ENCODE measurements around the gene RNF13. TPM values are rescaled to one million over a fixed set of nuclear protein-coding genes. Genes with fewer than 3 reads are reported as not detected.

Gene RNF13
- total and polyA plus RNA-seq, 9 donors: 29.3 to 43.7 (median 33.5) TPM

GRCh38 chr3:149796026-149796425 is 17.0 kb upstream of the RNF13 start:
- H3K27ac ChIP-seq (ENCODE audit: low read length): no peak overlapping the region
- no peaks in the 10 kb centered on the region for H3K4me1 ChIP-seq (ENCODE audit: control insufficient read depth, insufficient read depth, low read length)
- DNase-seq: no peak
- no peaks in the 10 kb centered on the region for H3K9me3 ChIP-seq (replicated peaks; ENCODE audit: control insufficient read depth, low read depth, low read length)
- no peaks in the 10 kb centered on the region for H3K27me3 ChIP-seq (ENCODE audit: control insufficient read depth, insufficient read depth, low read length)
- no peaks in the 10 kb centered on the region for H3K36me3 ChIP-seq (ENCODE audit: control insufficient read depth, insufficient read depth, low read length)
- WGBS (ENCODE audit: insufficient coverage): no CpG with 5 or more reads among the region's 1 CpG
- H3K4me3 ChIP-seq (ENCODE audit: low read length): no peak overlapping the region

- H3K27ac ChIP-seq (ENCODE audit: low read length): no peak overlapping the region
- no peak overlapping the region for H3K4me3 ChIP-seq (ENCODE audit: low read length)
- DNase-seq: no peak
- no peaks in the 10 kb centered on the region for H3K9me3 ChIP-seq (replicated peaks; ENCODE audit: control insufficient read depth, low read depth, low read length)
- no peaks in the 10 kb centered on the region for H3K36me3 ChIP-seq (ENCODE audit: control insufficient read depth, insufficient read depth, low read length)
- WGBS (ENCODE audit: insufficient coverage): 90% methylated on average over 5 of the region's 8 CpGs
- no peaks in the 10 kb centered on the region for H3K27me3 ChIP-seq (ENCODE audit: control insufficient read depth, insufficient read depth, low read length)
- H3K4me1 ChIP-seq (ENCODE audit: control insufficient read depth, insufficient read depth, low read length): no peaks in the 10 kb centered on the region
Measured at GRCh38 chr3:149800693-149801092, 12.3 kb upstream of the RNF13 start.

GRCh38 chr3:149801195-149801594 is 11.8 kb upstream of the RNF13 start:
- Histone ChIP-seq H3K4me1 (ENCODE audit: control insufficient read depth, insufficient read depth, low read length) (no peaks in the 10 kb centered on the region), H3K27ac (ENCODE audit: low read length) (no peak overlapping the region), H3K36me3 (ENCODE audit: control insufficient read depth, insufficient read depth, low read length) (no peaks in the 10 kb centered on the region), H3K4me3 (ENCODE audit: low read length) (no peak overlapping the region), H3K9me3 (replicated peaks; ENCODE audit: control insufficient read depth, low read depth, low read length) (no peaks in the 10 kb centered on the region), H3K27me3 (ENCODE audit: control insufficient read depth, insufficient read depth, low read length) (no peaks in the 10 kb centered on the region)
- no CpG with 5 or more reads among the region's 1 CpG for WGBS (ENCODE audit: insufficient coverage)
- DNase-seq: no peak

- no peak for DNase-seq
- no peak overlapping the region for H3K27ac ChIP-seq (ENCODE audit: low read length)
- H3K9me3 ChIP-seq (replicated peaks; ENCODE audit: control insufficient read depth, low read depth, low read length): no peaks in the 10 kb centered on the region
- H3K36me3 ChIP-seq (ENCODE audit: control insufficient read depth, insufficient read depth, low read length): no peaks in the 10 kb centered on the region
- WGBS (ENCODE audit: insufficient coverage): no CpG with 5 or more reads among the region's 5 CpGs
- H3K27me3 ChIP-seq (ENCODE audit: control insufficient read depth, insufficient read depth, low read length): no peaks in the 10 kb centered on the region
- H3K4me3 ChIP-seq (ENCODE audit: low read length): no peak overlapping the region
- no peaks in the 10 kb centered on the region for H3K4me1 ChIP-seq (ENCODE audit: control insufficient read depth, insufficient read depth, low read length)
Measured at GRCh38 chr3:149801639-149802038, 11.4 kb upstream of the RNF13 start.

- Histone ChIP-seq H3K27ac (ENCODE audit: low read length) (no peak overlapping the region), H3K27me3 (ENCODE audit: control insufficient read depth, insufficient read depth, low read length) (no peaks in the 10 kb centered on the region), H3K4me3 (ENCODE audit: low read length) (no peak overlapping the region), H3K4me1 (ENCODE audit: control insufficient read depth, insufficient read depth, low read length) (no peaks in the 10 kb centered on the region), H3K9me3 (replicated peaks; ENCODE audit: control insufficient read depth, low read depth, low read length) (no peaks in the 10 kb centered on the region), H3K36me3 (ENCODE audit: control insufficient read depth, insufficient read depth, low read length) (no peaks in the 10 kb centered on the region)
- no peak for DNase-seq
- no CpG with 5 or more reads among the region's 2 CpGs for WGBS (ENCODE audit: insufficient coverage)
Measured at GRCh38 chr3:149806171-149806778, 6.7 kb upstream of the RNF13 start.

- WGBS (ENCODE audit: insufficient coverage): 13% methylated on average over 1 of the region's 4 CpGs
- Histone ChIP-seq H3K36me3 (ENCODE audit: control insufficient read depth, insufficient read depth, low read length) (no peaks in the 10 kb centered on the region), H3K9me3 (replicated peaks; ENCODE audit: control insufficient read depth, low read depth, low read length) (no peaks in the 10 kb centered on the region), H3K4me3 (ENCODE audit: low read length) (no peak overlapping the region), H3K27ac (ENCODE audit: low read length) (no peak overlapping the region), H3K27me3 (ENCODE audit: control insufficient read depth, insufficient read depth, low read length) (no peaks in the 10 kb centered on the region), H3K4me1 (ENCODE audit: control insufficient read depth, insufficient read depth, low read length) (peaks cover 6% of the 10 kb centered on the region)
- peak; percentile 78 for DNase-seq
Measured at GRCh38 chr3:149808209-149808829, 4.7 kb upstream of the RNF13 start.

GRCh38 chr3:149809699-149810098 is 3.3 kb upstream of the RNF13 start:
- H3K4me3 ChIP-seq (ENCODE audit: low read length): no peak overlapping the region
- H3K9me3 ChIP-seq (replicated peaks; ENCODE audit: control insufficient read depth, low read depth, low read length): no peaks in the 10 kb centered on the region
- no peak overlapping the region for H3K27ac ChIP-seq (ENCODE audit: low read length)
- H3K4me1 ChIP-seq (ENCODE audit: control insufficient read depth, insufficient read depth, low read length): peaks cover 11% of the 10 kb centered on the region
- no peaks in the 10 kb centered on the region for H3K36me3 ChIP-seq (ENCODE audit: control insufficient read depth, insufficient read depth, low read length)
- H3K27me3 ChIP-seq (ENCODE audit: control insufficient read depth, insufficient read depth, low read length): no peaks in the 10 kb centered on the region
- DNase-seq: no peak

- no peaks in the 10 kb centered on the region for H3K9me3 ChIP-seq (replicated peaks; ENCODE audit: control insufficient read depth, low read depth, low read length)
- H3K36me3 ChIP-seq (ENCODE audit: control insufficient read depth, insufficient read depth, low read length): no peaks in the 10 kb centered on the region
- no peak overlapping the region for H3K27ac ChIP-seq (ENCODE audit: low read length)
- no peak overlapping the region for H3K4me3 ChIP-seq (ENCODE audit: low read length)
- no peaks in the 10 kb centered on the region for H3K27me3 ChIP-seq (ENCODE audit: control insufficient read depth, insufficient read depth, low read length)
- H3K4me1 ChIP-seq (ENCODE audit: control insufficient read depth, insufficient read depth, low read length): peaks cover 11% of the 10 kb centered on the region
- WGBS (ENCODE audit: insufficient coverage): 95% methylated on average over 2 of the region's 2 CpGs
- DNase-seq: no peak
Measured at GRCh38 chr3:149810846-149811245, 2.2 kb upstream of the RNF13 start.

- DNase-seq: no peak
- H3K27me3 ChIP-seq (ENCODE audit: control insufficient read depth, insufficient read depth, low read length): no peaks in the 10 kb centered on the region
- no peaks in the 10 kb centered on the region for H3K9me3 ChIP-seq (replicated peaks; ENCODE audit: control insufficient read depth, low read depth, low read length)
- peaks cover 11% of the 10 kb centered on the region for H3K4me1 ChIP-seq (ENCODE audit: control insufficient read depth, insufficient read depth, low read length)
- WGBS (ENCODE audit: insufficient coverage): 31% methylated on average over 13 of the region's 13 CpGs
- H3K27ac ChIP-seq (ENCODE audit: low read length): peak overlapping the region; percentile 98
- peak overlapping the region; percentile 53 for H3K4me3 ChIP-seq (ENCODE audit: low read length)
- H3K36me3 ChIP-seq (ENCODE audit: control insufficient read depth, insufficient read depth, low read length): no peaks in the 10 kb centered on the region
Measured at GRCh38 chr3:149812165-149812605, 830 bp upstream of the RNF13 start.

GRCh38 chr3:149813367-149814281 is 609 bp downstream of the RNF13 start:
- peak overlapping the region; percentile 98 for H3K27ac ChIP-seq (ENCODE audit: low read length)
- DNase-seq: peak; percentile 60
- WGBS (ENCODE audit: insufficient coverage): 0% methylated on average over 15 of the region's 29 CpGs
- no peaks in the 10 kb centered on the region for H3K9me3 ChIP-seq (replicated peaks; ENCODE audit: control insufficient read depth, low read depth, low read length)
- no peaks in the 10 kb centered on the region for H3K36me3 ChIP-seq (ENCODE audit: control insufficient read depth, insufficient read depth, low read length)
- peak overlapping the region; percentile 53 for H3K4me3 ChIP-seq (ENCODE audit: low read length)
- no peaks in the 10 kb centered on the region for H3K27me3 ChIP-seq (ENCODE audit: control insufficient read depth, insufficient read depth, low read length)
- H3K4me1 ChIP-seq (ENCODE audit: control insufficient read depth, insufficient read depth, low read length): peaks cover 11% of the 10 kb centered on the region

Data from muscle of leg (tissue), 11 donors.